Stomach (tissue), 4 donors: Measurements from ENCODE around the gene ATXN2.

Experiments
- EP300 ChIP-seq: sonication (generic); formaldehyde crosslinking; IDR thresholded peaks from one replicate; pipeline ENCODE4 v1.6.1; 2017; ENCODE audit warnings: antibody characterized with exemption
- POLR2A ChIP-seq, 4 donors: fragments of 450-650 bp; IDR thresholded peaks; one replicate each; pipeline ENCODE4 v1.6.1; 2016; ENCODE audit warnings: antibody characterized with exemption in 4 of 4, control low read depth in 2 of 4, mild to moderate bottlenecking in 1 of 4, moderate library complexity in 1 of 4
- POLR2AphosphoS5 ChIP-seq, 3 donors: sonication (generic); formaldehyde crosslinking; IDR thresholded peaks; one replicate each; pipeline ENCODE4 v1.6.1; 2016; ENCODE audit warnings: antibody characterized with exemption in 3 of 3
- TF ChIP-seq, protein P1 (sequence below), 7 experiments: fragments of 450-650 bp in 4 of 7; fragments of 200-600 bp in 3 of 7; sonication (generic) in 3 of 7; IDR thresholded peaks; one replicate each; pipeline ENCODE4 v1.5.1; 2016 to 2019; ENCODE audit warnings: antibody characterized with exemption in 7 of 7, control low read depth in 2 of 7, mild to moderate bottlenecking in 1 of 7

DNA sequence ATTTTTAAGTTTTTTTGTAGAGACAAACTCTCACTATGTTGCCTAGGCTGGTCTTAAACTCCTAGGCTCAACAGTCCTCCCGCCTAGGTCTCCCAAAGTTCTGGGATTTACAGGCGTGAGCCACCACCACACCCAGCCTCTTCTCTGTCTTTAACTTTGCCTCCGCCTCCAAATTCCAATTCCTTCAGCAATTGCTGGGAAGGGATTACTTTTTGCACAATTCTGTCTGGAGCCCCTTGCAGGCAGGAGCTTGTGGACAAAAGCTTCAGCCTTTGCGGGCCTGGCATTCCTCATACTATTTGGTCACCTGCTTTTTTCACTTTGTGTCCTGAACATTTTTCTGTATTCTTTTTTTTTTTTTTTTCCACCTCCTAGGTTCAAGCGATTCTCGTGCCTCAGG, 167.3 kb downstream of the ATXN2 start:
- TF ChIP-seq POLR2AphosphoS5 (IDR thresholded peaks at IDR 0.05) (no peak), EP300 (no peak), POLR2A (IDR thresholded peaks at IDR 0.05) (no peak)
- TF ChIP-seq, protein P1, sequence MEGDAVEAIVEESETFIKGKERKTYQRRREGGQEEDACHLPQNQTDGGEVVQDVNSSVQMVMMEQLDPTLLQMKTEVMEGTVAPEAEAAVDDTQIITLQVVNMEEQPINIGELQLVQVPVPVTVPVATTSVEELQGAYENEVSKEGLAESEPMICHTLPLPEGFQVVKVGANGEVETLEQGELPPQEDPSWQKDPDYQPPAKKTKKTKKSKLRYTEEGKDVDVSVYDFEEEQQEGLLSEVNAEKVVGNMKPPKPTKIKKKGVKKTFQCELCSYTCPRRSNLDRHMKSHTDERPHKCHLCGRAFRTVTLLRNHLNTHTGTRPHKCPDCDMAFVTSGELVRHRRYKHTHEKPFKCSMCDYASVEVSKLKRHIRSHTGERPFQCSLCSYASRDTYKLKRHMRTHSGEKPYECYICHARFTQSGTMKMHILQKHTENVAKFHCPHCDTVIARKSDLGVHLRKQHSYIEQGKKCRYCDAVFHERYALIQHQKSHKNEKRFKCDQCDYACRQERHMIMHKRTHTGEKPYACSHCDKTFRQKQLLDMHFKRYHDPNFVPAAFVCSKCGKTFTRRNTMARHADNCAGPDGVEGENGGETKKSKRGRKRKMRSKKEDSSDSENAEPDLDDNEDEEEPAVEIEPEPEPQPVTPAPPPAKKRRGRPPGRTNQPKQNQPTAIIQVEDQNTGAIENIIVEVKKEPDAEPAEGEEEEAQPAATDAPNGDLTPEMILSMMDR (IDR thresholded peaks at IDR 0.05) = no peak
